NCI-H2227 (cell line): ENCODE results near the gene IBA57.
"Not testable (repeated sequence)": the region's sequence is repeated elsewhere in the genome, so short reads cannot be mapped to it uniquely, and the experiment has no call there.

Experiments used
- DNase-seq: peaks from one replicate; lab custom pipeline; 2025; ENCODE audit not compliant: unreplicated experiment; lab: John Stamatoyannopoulos, UW

IBA57 gene

GRCh38 chr1:228170666-228171065, 5.1 kb downstream of the IBA57 start:
- DNase-seq: no peak

- DNase-seq: no peak
Measured at GRCh38 chr1:228171221-228171891, 5.8 kb downstream of the IBA57 start.

- no peak for DNase-seq
Measured at GRCh38 chr1:228172591-228173527, 7.3 kb downstream of the IBA57 start.

- DNase-seq: not testable (repeated sequence)
Measured at GRCh38 chr1:228173528-228174481, 8.2 kb downstream of the IBA57 start.

- DNase-seq: no peak
Measured at GRCh38 chr1:228174482-228175315, 9.1 kb downstream of the IBA57 start.

GRCh38 chr1:228175316-228176023, 9.9 kb downstream of the IBA57 start:
- DNase-seq: no peak

GRCh38 chr1:228176024-228176395, 10.4 kb downstream of the IBA57 start:
- no peak for DNase-seq

- DNase-seq: no peak
Measured at GRCh38 chr1:228176461-228177182, 11.0 kb downstream of the IBA57 start.

- DNase-seq: no peak
Measured at GRCh38 chr1:228177183-228177475, 11.5 kb downstream of the IBA57 start.

GRCh38 chr1:228177721-228178710, 12.4 kb downstream of the IBA57 start:
- DNase-seq: no peak

- DNase-seq: no peak
Measured at GRCh38 chr1:228178737-228179684, 13.4 kb downstream of the IBA57 start.

GRCh38 chr1:228180271-228180958, 14.8 kb downstream of the IBA57 start:
- no peak for DNase-seq

GRCh38 chr1:228180959-228181644, 15.5 kb downstream of the IBA57 start:
- no peak for DNase-seq

- DNase-seq: no peak
Measured at GRCh38 chr1:228181645-228182034, 16.0 kb downstream of the IBA57 start.

GRCh38 chr1:228182296-228183030, 16.9 kb downstream of the IBA57 start:
- DNase-seq: no peak
